HFFc6 (cell line): ENCODE results near the gene ELP1. TPM values are rescaled to one million over a fixed set of nuclear protein-coding genes. Genes with fewer than 3 reads are reported as not detected.

ENCODE experiments used
- DNase-seq: peaks from one replicate; pipeline ENCODE4 v3.0.0-alpha.2; 2018
- H3K27ac Mint-ChIP-seq: 2 replicates; pipeline ENCODE4 v1.8.0; 2020; ENCODE audit warnings: mild to moderate bottlenecking, mixed read lengths
- H3K27me3 Mint-ChIP-seq: 2 replicates; pipeline ENCODE4 v1.8.0; 2021; ENCODE audit warnings: mild to moderate bottlenecking, moderate library complexity, mixed read lengths; ENCODE audit not compliant: insufficient read depth
- H3K36me3 Mint-ChIP-seq: 2 replicates; pipeline ENCODE4 v1.8.0; 2021; ENCODE audit warnings: low read depth, mixed read lengths
- H3K4me1 Mint-ChIP-seq: 2 replicates; pipeline ENCODE4 v1.8.0; 2020; ENCODE audit warnings: low read depth, mixed read lengths
- H3K4me3 Mint-ChIP-seq: 2 replicates; pipeline ENCODE4 v1.8.0; 2020; ENCODE audit warnings: mild to moderate bottlenecking, moderate library complexity, mixed read lengths
- H3K9me3 Mint-ChIP-seq: 2 replicates; pipeline ENCODE4 v1.8.0; 2020; ENCODE audit warnings: mild to moderate bottlenecking, mixed read lengths
- total RNA-seq, 6 experiments: library from RNA; stranded (reverse); fragmentation: NEBNext Ultra II Directional; extraction: Animal tissue kit (Norgen Biotek cat#: 25700); gene quantifications; 2 replicates in 1 of 6; 3 replicates in 5 of 6; pipeline ENCODE4 v1.2.3, GENCODE V29; 2021
- TF ChIP-seq, protein P1 (sequence below): fragments of 200-600 bp; sonication (generic); IDR thresholded peaks from 2 replicates; pipeline ENCODE4 v1.5.0; 2021; ENCODE audit warnings: antibody characterized with exemption, mild to moderate bottlenecking

The ELP1 gene
- total RNA-seq, 6 experiments from 2014 or later: 24.8 to 37.2 (median 35.2) TPM

- peaks cover 14% of the 10 kb centered on the region for H3K4me1 Mint-ChIP-seq
- H3K36me3 Mint-ChIP-seq: peaks cover 15% of the 10 kb centered on the region
- no peak for DNase-seq
- TF ChIP-seq, protein P1, sequence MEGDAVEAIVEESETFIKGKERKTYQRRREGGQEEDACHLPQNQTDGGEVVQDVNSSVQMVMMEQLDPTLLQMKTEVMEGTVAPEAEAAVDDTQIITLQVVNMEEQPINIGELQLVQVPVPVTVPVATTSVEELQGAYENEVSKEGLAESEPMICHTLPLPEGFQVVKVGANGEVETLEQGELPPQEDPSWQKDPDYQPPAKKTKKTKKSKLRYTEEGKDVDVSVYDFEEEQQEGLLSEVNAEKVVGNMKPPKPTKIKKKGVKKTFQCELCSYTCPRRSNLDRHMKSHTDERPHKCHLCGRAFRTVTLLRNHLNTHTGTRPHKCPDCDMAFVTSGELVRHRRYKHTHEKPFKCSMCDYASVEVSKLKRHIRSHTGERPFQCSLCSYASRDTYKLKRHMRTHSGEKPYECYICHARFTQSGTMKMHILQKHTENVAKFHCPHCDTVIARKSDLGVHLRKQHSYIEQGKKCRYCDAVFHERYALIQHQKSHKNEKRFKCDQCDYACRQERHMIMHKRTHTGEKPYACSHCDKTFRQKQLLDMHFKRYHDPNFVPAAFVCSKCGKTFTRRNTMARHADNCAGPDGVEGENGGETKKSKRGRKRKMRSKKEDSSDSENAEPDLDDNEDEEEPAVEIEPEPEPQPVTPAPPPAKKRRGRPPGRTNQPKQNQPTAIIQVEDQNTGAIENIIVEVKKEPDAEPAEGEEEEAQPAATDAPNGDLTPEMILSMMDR: no peak
- no peak overlapping the region for H3K27ac Mint-ChIP-seq
- H3K27me3 Mint-ChIP-seq: no peaks in the 10 kb centered on the region
- no peak overlapping the region for H3K4me3 Mint-ChIP-seq
- no peaks in the 10 kb centered on the region for H3K9me3 Mint-ChIP-seq
Observed at GRCh38 chr9:108882052-108882888, 51.7 kb downstream of the ELP1 start.

DNA sequence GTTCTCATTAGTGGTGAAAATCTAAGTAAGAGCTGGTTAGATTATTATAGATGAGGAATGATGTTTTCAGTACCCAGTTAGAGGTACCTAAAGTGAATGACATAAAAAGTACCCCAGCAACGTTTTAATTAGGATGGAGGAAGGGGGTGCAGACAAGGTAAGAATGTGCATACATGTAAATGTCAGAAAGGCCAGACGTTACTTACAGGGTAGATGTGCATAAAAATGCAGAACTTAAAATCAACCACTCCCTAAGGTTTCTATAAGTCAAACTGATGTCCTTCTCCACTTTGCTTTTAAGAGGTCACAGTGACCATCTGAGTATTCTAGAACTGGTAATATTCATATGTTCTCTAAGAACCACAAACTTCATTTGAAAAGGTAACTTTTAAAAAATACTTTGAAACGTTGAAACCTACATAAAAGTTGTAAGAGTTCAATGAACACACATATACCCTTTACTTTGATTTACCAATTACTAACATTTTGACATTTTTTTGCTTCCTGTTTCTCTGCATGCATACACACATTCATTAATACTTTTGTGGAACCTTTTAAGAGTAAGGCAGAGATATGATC, 53.1 kb downstream of the ELP1 start:
- Mint-ChIP-seq H3K27ac (no peak overlapping the region), H3K4me3 (no peak overlapping the region), H3K36me3 (peaks cover 14% of the 10 kb centered on the region), H3K4me1 (peaks cover 6% of the 10 kb centered on the region), H3K9me3 (no peaks in the 10 kb centered on the region), H3K27me3 (no peaks in the 10 kb centered on the region)
- TF ChIP-seq, protein P1: no peak
- DNase-seq: no peak

- peaks cover 25% of the 10 kb centered on the region for H3K36me3 Mint-ChIP-seq
- TF ChIP-seq, protein P1: no peak
Observed at GRCh38 chr9:108877524-108877923, 56.4 kb downstream of the ELP1 start.

GRCh38 chr9:108876425-108876824, 57.5 kb downstream of the ELP1 start:
- Mint-ChIP-seq H3K36me3 (peaks cover 33% of the 10 kb centered on the region), H3K27ac (no peak overlapping the region), H3K4me1 (no peaks in the 10 kb centered on the region), H3K9me3 (no peaks in the 10 kb centered on the region), H3K27me3 (no peaks in the 10 kb centered on the region), H3K4me3 (no peak overlapping the region)
- TF ChIP-seq, protein P1: no peak
- no peak for DNase-seq

More at GRCh38 chr9:108877524-108877923, 56.4 kb downstream of the ELP1 start:
- H3K4me1 Mint-ChIP-seq: no peaks in the 10 kb centered on the region
- no peak overlapping the region for H3K4me3 Mint-ChIP-seq
- no peaks in the 10 kb centered on the region for H3K27me3 Mint-ChIP-seq
- H3K27ac Mint-ChIP-seq: no peak overlapping the region
- H3K9me3 Mint-ChIP-seq: no peaks in the 10 kb centered on the region
- no peak for DNase-seq

DNA sequence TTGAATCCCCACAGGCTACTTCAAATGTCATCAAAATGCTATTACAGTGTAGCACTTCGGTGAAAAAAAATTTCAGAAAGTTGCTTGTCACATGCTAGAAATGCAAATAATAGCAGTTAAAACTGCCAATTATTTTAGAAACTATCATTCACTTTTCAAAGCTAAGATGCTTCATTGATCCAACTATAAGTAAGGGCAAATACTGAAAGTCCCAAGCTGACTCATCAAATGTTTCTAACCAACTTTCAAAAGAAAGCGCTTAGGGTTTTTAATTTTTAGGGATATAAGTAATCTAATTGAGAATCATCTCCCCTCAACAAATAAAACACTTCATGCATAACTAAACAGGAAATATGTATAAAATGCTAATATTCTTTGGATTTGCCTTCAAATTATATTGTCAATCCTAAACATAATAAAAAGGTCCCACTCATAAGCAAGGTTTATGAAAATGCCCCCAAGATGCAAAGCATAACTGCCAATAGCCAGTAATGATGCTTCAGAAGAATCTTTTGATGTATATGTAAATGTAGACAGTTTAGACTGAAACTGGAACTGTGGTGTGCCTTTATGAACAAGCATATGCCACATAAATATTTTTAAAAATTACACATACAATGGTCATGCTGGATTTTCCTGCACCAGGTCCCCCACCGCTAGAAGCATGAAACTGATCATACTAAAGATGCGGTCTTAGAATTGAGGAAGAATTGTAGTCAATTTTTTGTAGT, 59.7 kb downstream of the ELP1 start:
- no peak for DNase-seq
- no peaks in the 10 kb centered on the region for H3K9me3 Mint-ChIP-seq
- H3K27ac Mint-ChIP-seq: no peak overlapping the region
- peaks cover 2% of the 10 kb centered on the region; the same call in 1 of the 2 replicates for H3K27me3 Mint-ChIP-seq
- H3K36me3 Mint-ChIP-seq: peaks cover 44% of the 10 kb centered on the region
- TF ChIP-seq, protein P1: no peak
- no peak overlapping the region for H3K4me3 Mint-ChIP-seq
- H3K4me1 Mint-ChIP-seq: peaks cover 6% of the 10 kb centered on the region
